Activated CD4-positive, alpha-beta T cell treated with anti-CD3 and anti-CD28 coated beads for 36 hours (primary cell): ENCODE results near the gene LAT. TPM values are rescaled to one million over a fixed set of nuclear protein-coding genes. Genes with fewer than 3 reads are reported as not detected.

Source experiments
- ATAC-seq: fragments of 200-7000 bp; cut with Tn5 transposase; one replicate; pipeline ENCODE4 v1.10.0; 2021; ENCODE audit warnings: mild to moderate bottlenecking, moderate library complexity
- CTCF ChIA-PET: fragments of 350-600 bp; sonication (Branson Sonifier 250); formaldehyde crosslinking; loops from one replicate; lab custom pipeline; 2021; ENCODE audit warnings: antibody characterized with exemption; lab: Charles Lee
- POLR2A ChIA-PET: fragments of 350-600 bp; sonication (Branson Sonifier 250); formaldehyde crosslinking; loops from one replicate; lab custom pipeline; 2021; ENCODE audit warnings: antibody characterized with exemption, inconsistent platforms; lab: Charles Lee
- DNase-seq: peaks from one replicate; pipeline ENCODE4 v3.0.0-alpha.2; 2020
- H3K27ac Mint-ChIP-seq: one replicate; pipeline ENCODE4 v1.8.0; 2021; ENCODE audit warnings: mixed read lengths
- H3K27me3 Mint-ChIP-seq: one replicate; pipeline ENCODE4 v1.8.0; 2021; ENCODE audit warnings: mixed read lengths
- H3K36me3 Mint-ChIP-seq: one replicate; pipeline ENCODE4 v1.8.0; 2021; ENCODE audit warnings: low read depth, mixed read lengths
- H3K4me1 Mint-ChIP-seq: one replicate; pipeline ENCODE4 v1.8.0; 2021; ENCODE audit warnings: mixed read lengths
- H3K4me3 Mint-ChIP-seq: one replicate; pipeline ENCODE4 v1.8.0; 2021; ENCODE audit warnings: mild to moderate bottlenecking, moderate library complexity, mixed read lengths
- H3K9me3 Mint-ChIP-seq: one replicate; pipeline ENCODE4 v1.8.0; 2021; ENCODE audit warnings: low read depth, mixed read lengths
- intact Hi-C, 2 experiments: fragments of 100-400 bp; cut with DNase I in 1 of 2; cut with micrococcal nuclease in 1 of 2; formaldehyde crosslinking; loops; one replicate each; pipeline versions ENCODE4 v1.14.2 to v1.15.1; 2022 to 2024; cut with DNase I, micrococcal nuclease
- total RNA-seq, 2 experiments: library from RNA; stranded (reverse); gene quantifications; one replicate each; pipeline ENCODE4 v1.2.3, GENCODE V29; 2021

The LAT gene
- total RNA-seq, 2 experiments from 2014 or later: 200 to 234 TPM

DNA sequence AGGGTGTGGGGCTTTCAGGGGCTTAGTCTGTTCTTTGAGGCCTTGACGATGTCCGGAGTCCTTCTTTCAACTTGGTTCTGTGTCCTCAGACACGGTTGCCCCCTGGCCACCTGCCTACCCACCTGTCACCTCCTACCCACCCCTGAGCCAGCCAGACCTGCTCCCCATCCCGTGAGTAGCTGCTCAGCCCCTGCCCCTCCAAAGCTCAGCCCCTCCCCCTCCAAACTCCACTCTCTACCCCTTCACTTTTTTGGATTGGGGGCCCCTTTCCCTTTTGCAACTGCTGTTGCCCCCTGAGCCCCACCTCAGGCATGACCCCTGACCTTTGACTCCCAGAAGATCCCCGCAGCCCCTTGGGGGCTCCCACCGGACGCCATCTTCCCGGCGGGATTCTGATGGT is 1.2 kb downstream of the LAT start:
- ATAC-seq (no peak), DNase-seq (no peak)
- intact Hi-C loops: loop anchor here in 1 of 2 experiments (5.0 kb wide), 1 partner anchor 86 kb away; no protein-coding TSS in a partner anchor
- Mint-ChIP-seq H3K27me3 (no peaks in the 10 kb centered on the region), H3K36me3 (peaks cover 89% of the 10 kb centered on the region), H3K4me3 (peak overlapping the region; percentile 99), H3K27ac (peak overlapping the region; percentile 89), H3K4me1 (peaks cover 57% of the 10 kb centered on the region), H3K9me3 (peaks cover 11% of the 10 kb centered on the region)
- ChIA-PET POLR2A (interaction anchor here (0.8 to 1.6 kb wide), 2 partner anchors 8 to 35 kb away, joined by 3 to 6 read pairs; no protein-coding TSS in a partner anchor), CTCF (interaction anchor here (0.7 to 5.4 kb wide), 4 partner anchors 8 to 50 kb away, joined by 3 to 32 read pairs (median 4); no protein-coding TSS in a partner anchor)

GRCh38 chr16:28986492-28986891 is 1.6 kb downstream of the LAT start:
- intact Hi-C loops: loop anchor here in 1 of 2 experiments (5.0 kb wide), 1 partner anchor 86 kb away; no protein-coding TSS in a partner anchor
- H3K4me3 Mint-ChIP-seq: peak overlapping the region; percentile 99
- peak overlapping the region; percentile 89 for H3K27ac Mint-ChIP-seq
- H3K27me3 Mint-ChIP-seq: no peaks in the 10 kb centered on the region
- peaks cover 11% of the 10 kb centered on the region for H3K9me3 Mint-ChIP-seq
- peaks cover 88% of the 10 kb centered on the region for H3K36me3 Mint-ChIP-seq
- POLR2A ChIA-PET: interaction anchor here (0.8 to 2.0 kb wide), 3 partner anchors 9 to 34 kb away, joined by 3 to 6 read pairs (median 6); no protein-coding TSS in a partner anchor
- H3K4me1 Mint-ChIP-seq: peaks cover 61% of the 10 kb centered on the region
- CTCF ChIA-PET: interaction anchor here (0.7 to 5.4 kb wide), 5 partner anchors 9 to 89 kb away, joined by 3 to 32 read pairs (median 5); no protein-coding TSS in a partner anchor
- DNase-seq: peak; percentile 45
- no peak for ATAC-seq

DNA sequence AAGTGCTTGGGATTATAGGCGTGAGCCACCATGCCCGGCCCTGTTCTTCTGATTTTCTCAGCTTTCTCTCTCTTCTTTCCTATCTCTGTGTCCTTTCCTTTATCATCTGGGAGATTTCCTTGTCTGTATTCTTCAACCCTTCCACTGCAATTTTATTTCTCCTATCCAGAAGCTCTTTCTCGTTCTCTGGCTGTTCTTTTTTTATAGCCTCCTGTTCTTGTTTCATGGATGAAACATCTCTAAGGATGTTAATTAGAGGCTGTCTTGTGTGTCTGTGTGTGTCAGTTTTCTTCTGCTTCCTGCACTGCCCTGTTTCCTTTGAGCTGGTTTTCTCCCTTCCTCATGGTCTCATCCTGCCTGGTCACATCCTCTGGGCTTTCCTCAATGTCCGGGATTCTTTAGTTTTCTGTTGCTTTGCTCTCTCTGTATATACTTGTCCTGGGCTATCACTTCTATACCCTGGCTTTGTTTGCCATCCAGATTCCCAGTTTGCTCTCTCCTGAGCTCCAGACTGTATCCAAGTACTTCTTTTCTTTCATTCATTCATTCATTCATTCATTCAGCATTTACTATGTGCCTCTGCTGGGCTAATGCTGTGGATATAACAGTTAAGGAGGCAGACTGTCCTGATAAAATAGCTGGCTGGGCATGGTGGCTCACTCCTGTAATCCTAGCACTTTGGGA is 2.5 kb downstream of the LAT start:
- peak overlapping the region; percentile 99 for H3K4me3 Mint-ChIP-seq
- intact Hi-C loops: loop anchor here in 1 of 2 experiments (5.0 kb wide), 1 partner anchor 85 kb away; no protein-coding TSS in a partner anchor
- no peaks in the 10 kb centered on the region for H3K27me3 Mint-ChIP-seq
- H3K9me3 Mint-ChIP-seq: peaks cover 6% of the 10 kb centered on the region
- H3K36me3 Mint-ChIP-seq: peaks cover 87% of the 10 kb centered on the region
- ChIA-PET POLR2A (interaction anchor here (0.9 to 2.0 kb wide), 4 partner anchors 20 to 745 kb away, joined by 3 to 11 read pairs (median 6); no protein-coding TSS in a partner anchor), CTCF (interaction anchor here (0.6 to 5.4 kb wide), 4 partner anchors 10 to 88 kb away, joined by 3 to 32 read pairs (median 6); no protein-coding TSS in a partner anchor)
- no peak for ATAC-seq
- peak overlapping the region; percentile 89 for H3K27ac Mint-ChIP-seq
- peaks cover 68% of the 10 kb centered on the region for H3K4me1 Mint-ChIP-seq
- DNase-seq: no peak

GRCh38 chr16:28989363-28989762 is 4.5 kb downstream of the LAT start:
- Mint-ChIP-seq H3K4me1 (peaks cover 64% of the 10 kb centered on the region), H3K4me3 (peak overlapping the region; percentile 99)

DNA sequence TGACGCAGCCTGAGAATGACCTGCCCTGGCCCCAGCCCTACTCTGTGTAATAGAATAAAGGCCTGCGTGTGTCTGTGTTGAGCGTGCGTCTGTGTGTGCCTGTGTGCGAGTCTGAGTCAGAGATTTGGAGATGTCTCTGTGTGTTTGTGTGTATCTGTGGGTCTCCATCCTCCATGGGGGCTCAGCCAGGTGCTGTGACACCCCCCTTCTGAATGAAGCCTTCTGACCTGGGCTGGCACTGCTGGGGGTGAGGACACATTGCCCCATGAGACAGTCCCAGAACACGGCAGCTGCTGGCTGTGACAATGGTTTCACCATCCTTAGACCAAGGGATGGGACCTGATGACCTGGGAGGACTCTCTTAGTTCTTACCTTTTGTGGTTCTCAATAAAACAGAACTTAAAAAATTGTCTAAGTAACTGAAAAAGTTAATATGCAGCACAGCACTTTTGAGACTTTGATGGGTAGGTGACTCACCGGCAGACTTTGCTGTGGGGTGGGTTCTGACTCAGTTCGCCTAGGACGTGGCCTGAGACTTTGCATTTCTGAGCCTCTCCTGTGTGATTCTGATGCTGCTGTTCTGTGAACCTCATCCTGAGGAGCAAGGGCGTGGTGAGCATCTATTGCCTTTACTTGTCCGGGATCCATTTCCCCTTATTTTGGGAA is 5.7 kb downstream of the LAT start:
- peaks cover 64% of the 10 kb centered on the region for H3K4me1 Mint-ChIP-seq
- peaks cover 65% of the 10 kb centered on the region for H3K36me3 Mint-ChIP-seq
- ChIA-PET CTCF (interaction anchor here (1.5 to 5.4 kb wide), 2 partner anchors 13 to 31 kb away, joined by 7 to 32 read pairs; no protein-coding TSS in a partner anchor), POLR2A (no interaction called here)
- intact Hi-C loops: loop anchor here (1.0 to 2.0 kb wide), 6 partner anchors 16 to 39 kb away; partner anchors contain the start of gene SPNS1 (in 1 of the 2)
- H3K27ac Mint-ChIP-seq: peak overlapping the region; percentile 97
- peak overlapping the region; percentile 99 for H3K4me3 Mint-ChIP-seq
- H3K9me3 Mint-ChIP-seq: peaks cover 6% of the 10 kb centered on the region
- H3K27me3 Mint-ChIP-seq: no peaks in the 10 kb centered on the region
- DNase-seq (peak; percentile 88), ATAC-seq (peak; percentile 84)

More at GRCh38 chr16:28989363-28989762, 4.5 kb downstream of the LAT start:
- ChIA-PET CTCF (interaction anchor here (1.0 to 5.4 kb wide), 5 partner anchors 12 to 86 kb away, joined by 3 to 32 read pairs (median 4); no protein-coding TSS in a partner anchor), POLR2A (interaction anchor here (1.9 kb wide), 1 partner anchor 32 kb away, joined by 11 read pairs; no protein-coding TSS in a partner anchor)
- intact Hi-C loops: loop anchor here in 1 of 2 experiments (5.0 kb wide), 1 partner anchor 83 kb away; no protein-coding TSS in a partner anchor
- Mint-ChIP-seq H3K36me3 (peaks cover 71% of the 10 kb centered on the region), H3K9me3 (peaks cover 6% of the 10 kb centered on the region), H3K27me3 (no peaks in the 10 kb centered on the region), H3K27ac (peak overlapping the region; percentile 97)
- no peak for ATAC-seq
- DNase-seq: no peak

- intact Hi-C loops: loop anchor here in 1 of 2 experiments (2.0 kb wide), 1 partner anchor 37 kb away; no protein-coding TSS in a partner anchor
These were observed 6.8 kb downstream of the LAT start for GRCh38 chr16:28991687-28992086.

GRCh38 chr16:28992496-28992895 is 7.6 kb downstream of the LAT start:
- ATAC-seq (no peak), DNase-seq (no peak)
- H3K27me3 Mint-ChIP-seq: no peaks in the 10 kb centered on the region
- peaks cover 48% of the 10 kb centered on the region for H3K36me3 Mint-ChIP-seq
- peaks cover 58% of the 10 kb centered on the region for H3K4me1 Mint-ChIP-seq
- intact Hi-C loops: no loop called here
- ChIA-PET POLR2A (interaction anchor here (0.8 kb wide), 1 partner anchor 15 kb away, joined by 3 read pairs; no protein-coding TSS in a partner anchor), CTCF (no interaction called here)
- no peak overlapping the region for H3K4me3 Mint-ChIP-seq
- no peak overlapping the region for H3K27ac Mint-ChIP-seq
- H3K9me3 Mint-ChIP-seq: peaks cover 1% of the 10 kb centered on the region

More at GRCh38 chr16:28991687-28992086, 6.8 kb downstream of the LAT start:
- ATAC-seq: no peak
- Mint-ChIP-seq H3K4me3 (no peak overlapping the region), H3K9me3 (peaks cover 6% of the 10 kb centered on the region), H3K4me1 (peaks cover 64% of the 10 kb centered on the region), H3K36me3 (peaks cover 54% of the 10 kb centered on the region), H3K27me3 (no peaks in the 10 kb centered on the region), H3K27ac (peak overlapping the region; percentile 13)
- CTCF ChIA-PET: no interaction called here
- DNase-seq: no peak
- POLR2A ChIA-PET: no interaction called here

DNA sequence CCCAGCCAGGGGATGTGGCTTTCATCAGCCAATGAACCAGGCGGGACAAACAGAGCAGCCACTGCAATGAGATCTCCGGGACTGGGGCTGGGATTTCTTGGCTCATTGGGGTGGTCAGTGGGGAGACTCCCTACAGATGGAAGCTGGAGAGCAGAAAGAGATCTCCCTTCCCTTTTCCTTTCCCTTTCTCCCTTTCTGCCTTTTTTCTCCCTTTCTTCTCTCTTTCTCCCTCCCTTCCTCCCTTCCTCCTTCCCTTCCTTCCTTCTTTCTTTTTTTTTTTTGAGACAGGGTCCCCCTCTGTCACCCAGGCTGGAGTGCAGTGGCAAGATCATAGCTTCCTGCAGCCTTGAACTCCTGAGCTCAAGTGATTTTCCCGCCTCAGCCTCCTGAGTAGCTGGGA is 14.0 kb downstream of the LAT start:
- CTCF ChIA-PET: interaction anchor here (0.5 to 1.3 kb wide), 3 partner anchors 14 to 25 kb away, joined by 3 read pairs; no protein-coding TSS in a partner anchor
- Mint-ChIP-seq H3K4me1 (peaks cover 13% of the 10 kb centered on the region), H3K9me3 (no peaks in the 10 kb centered on the region), H3K27me3 (no peaks in the 10 kb centered on the region), H3K27ac (no peak overlapping the region), H3K4me3 (no peak overlapping the region), H3K36me3 (no peaks in the 10 kb centered on the region)
- POLR2A ChIA-PET: interaction anchor here (0.8 kb wide), 1 partner anchor 22 kb away, joined by 3 read pairs; no protein-coding TSS in a partner anchor
- DNase-seq (no peak), ATAC-seq (no peak)
- intact Hi-C loops: no loop called here

- ATAC-seq: no peak
- Mint-ChIP-seq H3K36me3 (no peaks in the 10 kb centered on the region), H3K9me3 (no peaks in the 10 kb centered on the region), H3K27me3 (no peaks in the 10 kb centered on the region), H3K4me3 (no peak overlapping the region), H3K4me1 (peaks cover 11% of the 10 kb centered on the region), H3K27ac (no peak overlapping the region)
- no peak for DNase-seq
- POLR2A ChIA-PET: interaction anchor here (0.6 to 0.7 kb wide), 2 partner anchors 30 to 75 kb away, joined by 3 read pairs; no protein-coding TSS in a partner anchor
- CTCF ChIA-PET: interaction anchor here (1.3 kb wide), 1 partner anchor 19 kb away, joined by 3 read pairs; no protein-coding TSS in a partner anchor
- intact Hi-C loops: no loop called here
These were observed 14.7 kb downstream of the LAT start for GRCh38 chr16:28999577-28999976.

- ChIA-PET POLR2A (interaction anchor here (0.6 to 0.7 kb wide), 2 partner anchors 29 to 75 kb away, joined by 3 read pairs; no protein-coding TSS in a partner anchor), CTCF (no interaction called here)
- Mint-ChIP-seq H3K27ac (no peak overlapping the region), H3K4me1 (peaks cover 14% of the 10 kb centered on the region), H3K4me3 (no peak overlapping the region), H3K36me3 (no peaks in the 10 kb centered on the region), H3K27me3 (no peaks in the 10 kb centered on the region), H3K9me3 (no peaks in the 10 kb centered on the region)
- DNase-seq: no peak
- no peak for ATAC-seq
- intact Hi-C loops: no loop called here
These were observed 15.2 kb downstream of the LAT start for GRCh38 chr16:29000019-29000418.
